Chondrocyte (in vitro differentiated cells): ENCODE data around the gene SND1. TPM values are rescaled to one million over a fixed set of nuclear protein-coding genes. Genes with fewer than 3 reads are reported as not detected.

ENCODE experiments used
- DNase-seq: peaks from one replicate; pipeline ENCODE4 v3.0.0; 2021; ENCODE audit warnings: mixed read lengths, low spot score
- H3K27ac Mint-ChIP-seq: one replicate; pipeline ENCODE4 v1.8.0; 2021; ENCODE audit warnings: mild to moderate bottlenecking, moderate library complexity, mixed read lengths; ENCODE audit not compliant: unreplicated experiment
- H3K27me3 Mint-ChIP-seq: 2 replicates; pipeline ENCODE4 v1.8.0; 2021; ENCODE audit warnings: low read depth, mixed read lengths
- H3K36me3 Mint-ChIP-seq: 2 replicates; pipeline ENCODE4 v1.8.0; 2021; ENCODE audit warnings: low read depth, mixed read lengths
- H3K4me1 Mint-ChIP-seq: 2 replicates; pipeline ENCODE4 v1.8.0; 2021; ENCODE audit warnings: low read depth, mild to moderate bottlenecking, mixed read lengths
- H3K4me3 Mint-ChIP-seq: one replicate; pipeline ENCODE4 v1.8.0; 2021; ENCODE audit warnings: mild to moderate bottlenecking, moderate library complexity, mixed read lengths; ENCODE audit not compliant: unreplicated experiment
- H3K9me3 Mint-ChIP-seq: 2 replicates; pipeline ENCODE4 v1.8.0; 2021; ENCODE audit warnings: low read depth, mixed read lengths
- CTCF ChIP-seq: fragments of 200-600 bp; sonication (generic); IDR thresholded peaks from 2 replicates; pipeline ENCODE4 v1.5.0; 2021; ENCODE audit warnings: antibody characterized with exemption, mild to moderate bottlenecking, moderate library complexity
- total RNA-seq: library from RNA; stranded (reverse); gene quantifications from 3 replicates; pipeline ENCODE4 v1.2.1, GENCODE V29; 2021

The SND1 gene
- total RNA-seq, 1 donor from 2014 or later = 229 TPM

GRCh38 chr7:127792528-127793342 lies 140.7 kb downstream of the SND1 start:
- no peak for DNase-seq
- Mint-ChIP-seq H3K27ac (no peak overlapping the region), H3K4me3 (no peak overlapping the region), H3K36me3 (no peaks in the 10 kb centered on the region), H3K9me3 (no peaks in the 10 kb centered on the region), H3K4me1 (peaks cover 54% of the 10 kb centered on the region), H3K27me3 (no peaks in the 10 kb centered on the region)
- peak; percentile 66 for TF ChIP-seq CTCF

GRCh38 chr7:127793582-127793981 lies 141.6 kb downstream of the SND1 start:
- DNase-seq = no peak

GRCh38 chr7:127794136-127794535 lies 142.1 kb downstream of the SND1 start:
- Mint-ChIP-seq H3K4me3 (no peak overlapping the region), H3K27ac (no peak overlapping the region), H3K4me1 (peaks cover 54% of the 10 kb centered on the region), H3K36me3 (no peaks in the 10 kb centered on the region), H3K9me3 (no peaks in the 10 kb centered on the region), H3K27me3 (no peaks in the 10 kb centered on the region)
- DNase-seq = no peak
- no peak for TF ChIP-seq CTCF

More at GRCh38 chr7:127793582-127793981, 141.6 kb downstream of the SND1 start:
- TF ChIP-seq CTCF = no peak
- no peaks in the 10 kb centered on the region for H3K27me3 Mint-ChIP-seq
- no peak overlapping the region for H3K27ac Mint-ChIP-seq
- H3K4me3 Mint-ChIP-seq = no peak overlapping the region
- no peaks in the 10 kb centered on the region for H3K36me3 Mint-ChIP-seq
- H3K4me1 Mint-ChIP-seq = peaks cover 57% of the 10 kb centered on the region
- H3K9me3 Mint-ChIP-seq = no peaks in the 10 kb centered on the region

DNA sequence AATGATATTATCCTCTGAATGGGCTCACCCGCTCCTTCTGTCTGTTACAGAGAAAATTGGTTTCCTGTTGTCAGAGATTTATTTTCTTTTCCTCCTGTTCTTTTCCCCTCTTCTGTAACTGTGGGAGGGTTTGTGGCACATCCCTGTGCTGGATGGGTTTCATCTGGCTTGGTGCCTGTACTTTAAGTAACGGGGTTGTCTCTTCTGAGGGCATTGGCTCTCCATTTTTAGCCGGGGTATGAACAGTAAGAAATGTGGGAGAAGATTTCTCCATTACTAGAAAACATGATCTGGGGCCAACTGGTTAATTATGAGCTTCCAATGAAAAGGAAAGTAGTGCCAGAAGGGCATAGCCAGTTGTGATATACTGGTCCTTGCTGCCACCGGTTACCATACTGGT lies 142.6 kb downstream of the SND1 start:
- Mint-ChIP-seq H3K9me3 (no peaks in the 10 kb centered on the region), H3K4me3 (no peak overlapping the region), H3K27ac (peak overlapping the region; percentile 71), H3K27me3 (no peaks in the 10 kb centered on the region), H3K4me1 (peaks cover 56% of the 10 kb centered on the region), H3K36me3 (no peaks in the 10 kb centered on the region)
- no peak for DNase-seq
- no peak for TF ChIP-seq CTCF

DNA sequence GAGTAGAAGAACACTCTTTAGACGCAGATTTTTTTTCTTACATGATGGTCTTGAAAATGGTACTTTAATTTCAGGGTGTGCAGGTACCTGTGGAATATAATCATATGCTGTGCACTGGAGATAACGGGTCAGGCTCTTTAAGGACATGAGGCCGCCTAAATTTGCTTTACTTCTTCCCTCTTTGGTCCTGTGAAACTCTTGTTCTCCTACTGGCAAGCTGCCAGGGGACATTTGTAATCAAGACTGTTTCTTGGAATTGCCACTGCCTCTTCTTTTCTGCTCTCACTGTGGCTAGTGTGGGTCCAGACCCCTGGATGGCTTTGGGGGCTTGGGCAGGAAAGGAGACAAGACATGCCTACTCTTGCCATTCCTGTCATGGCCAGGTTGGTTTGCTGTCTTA lies 146.0 kb downstream of the SND1 start:
- DNase-seq = no peak
- H3K4me1 Mint-ChIP-seq = peaks cover 45% of the 10 kb centered on the region
- no peaks in the 10 kb centered on the region for H3K9me3 Mint-ChIP-seq
- no peaks in the 10 kb centered on the region for H3K27me3 Mint-ChIP-seq
- no peak overlapping the region for H3K27ac Mint-ChIP-seq
- no peak overlapping the region for H3K4me3 Mint-ChIP-seq
- TF ChIP-seq CTCF = no peak
- no peaks in the 10 kb centered on the region for H3K36me3 Mint-ChIP-seq
